GM12892 (cell line): ENCODE measurements around the gene THRB.

Experiments used
- POLR2A ChIP-seq: IDR thresholded peaks from 2 replicates; pipeline ENCODE4 v1.6.1; 2011; ENCODE audit warnings: low read depth, low read length, control low read depth
- POLR2AphosphoS5 ChIP-seq: IDR thresholded peaks from 2 replicates; pipeline ENCODE4 v1.6.1; 2011; ENCODE audit warnings: low read depth, low read length, control low read depth

GRCh38 chr3:24394754-24395153 lies 99.9 kb downstream of the THRB start:
- TF ChIP-seq POLR2A (no peak), POLR2AphosphoS5 (no peak)
